Transverse colon (tissue), 4 donors: Measurements from ENCODE around the gene CSKMT.
A peak's percentile ranks its signal among the peaks of the same experiment; 100 is the strongest.

Experiments
- CTCF ChIP-seq, 5 experiments: fragments of 200-600 bp in 3 of 5; fragments of 450-650 bp in 2 of 5; sonication (generic) in 3 of 5; IDR thresholded peaks; 1 replicate in 2 of 5; 2 replicates in 3 of 5; pipeline ENCODE4 v1.5.1; 2016 to 2017; ENCODE audit warnings: antibody characterized with exemption in 5 of 5, inconsistent platforms in 3 of 5, mild to moderate bottlenecking in 2 of 5, moderate library complexity in 1 of 5
- EP300 ChIP-seq: sonication (generic); formaldehyde crosslinking; IDR thresholded peaks from one replicate; pipeline ENCODE4 v1.6.1; 2017; ENCODE audit warnings: antibody characterized with exemption, low read depth
- POLR2A ChIP-seq: fragments of 450-650 bp; IDR thresholded peaks from one replicate; pipeline ENCODE4 v1.6.1; 2016; ENCODE audit warnings: antibody characterized with exemption, mild to moderate bottlenecking, moderate library complexity
- POLR2AphosphoS5 ChIP-seq, 3 donors: sonication (generic); formaldehyde crosslinking; IDR thresholded peaks; one replicate each; pipeline ENCODE4 v1.6.1; 2016; ENCODE audit warnings: antibody characterized with exemption in 3 of 3

- TF ChIP-seq CTCF (IDR thresholded peaks at IDR 0.05) (peak in 1 of 5 experiments; percentile 16), POLR2A (no peak), POLR2AphosphoS5 (IDR thresholded peaks at IDR 0.05) (no peak), EP300 (no peak)
Measured at GRCh38 chr11:62713343-62713742, 48.2 kb downstream of the CSKMT start.
